ENCODE results near the gene RTCA.

DNA sequence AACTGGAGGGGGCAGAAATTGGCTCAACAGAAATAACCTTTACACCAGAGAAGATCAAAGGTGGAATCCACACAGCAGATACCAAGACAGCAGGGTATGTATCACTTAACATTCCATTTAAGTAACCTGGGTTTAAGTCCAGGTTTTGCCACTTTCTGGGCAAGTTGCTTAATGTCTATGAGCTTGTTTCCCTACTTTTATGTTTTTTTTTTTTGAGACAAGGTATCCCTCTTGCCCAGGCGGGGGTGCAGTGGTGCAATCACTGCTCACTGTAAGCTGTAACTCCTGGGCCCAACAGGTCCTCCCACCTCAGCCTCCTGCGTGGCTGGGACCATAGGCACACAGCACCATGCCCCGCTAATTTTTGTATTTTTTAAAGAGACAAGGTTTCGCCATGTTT lies 2.2 kb downstream of the RTCA start:
- TF ChIP-seq, protein P1, sequence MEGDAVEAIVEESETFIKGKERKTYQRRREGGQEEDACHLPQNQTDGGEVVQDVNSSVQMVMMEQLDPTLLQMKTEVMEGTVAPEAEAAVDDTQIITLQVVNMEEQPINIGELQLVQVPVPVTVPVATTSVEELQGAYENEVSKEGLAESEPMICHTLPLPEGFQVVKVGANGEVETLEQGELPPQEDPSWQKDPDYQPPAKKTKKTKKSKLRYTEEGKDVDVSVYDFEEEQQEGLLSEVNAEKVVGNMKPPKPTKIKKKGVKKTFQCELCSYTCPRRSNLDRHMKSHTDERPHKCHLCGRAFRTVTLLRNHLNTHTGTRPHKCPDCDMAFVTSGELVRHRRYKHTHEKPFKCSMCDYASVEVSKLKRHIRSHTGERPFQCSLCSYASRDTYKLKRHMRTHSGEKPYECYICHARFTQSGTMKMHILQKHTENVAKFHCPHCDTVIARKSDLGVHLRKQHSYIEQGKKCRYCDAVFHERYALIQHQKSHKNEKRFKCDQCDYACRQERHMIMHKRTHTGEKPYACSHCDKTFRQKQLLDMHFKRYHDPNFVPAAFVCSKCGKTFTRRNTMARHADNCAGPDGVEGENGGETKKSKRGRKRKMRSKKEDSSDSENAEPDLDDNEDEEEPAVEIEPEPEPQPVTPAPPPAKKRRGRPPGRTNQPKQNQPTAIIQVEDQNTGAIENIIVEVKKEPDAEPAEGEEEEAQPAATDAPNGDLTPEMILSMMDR (IDR thresholded peaks at IDR 0.05): no peak
- no peak for TF ChIP-seq POLR2A (IDR thresholded peaks at IDR 0.05)
